SU-DHL-6 (cell line): ENCODE data around the gene SSTR5.

ENCODE experiments used
- H2AFZ ChIP-seq: fragments of 200-600 bp; sonication (generic); 2 replicates; pipeline ENCODE4 v1.6.1; 2014; ENCODE audit warnings: low read depth, mild to moderate bottlenecking, moderate library complexity, mixed read lengths, antibody characterized with exemption, low read length; ENCODE audit not compliant: severe bottlenecking
- H3F3A ChIP-seq: fragments of 200-600 bp; shearing (Covaris generic); 2 replicates; pipeline ENCODE4 v1.6.0; 2016; ENCODE audit warnings: antibody characterized with exemption, mild to moderate bottlenecking; ENCODE audit not compliant: insufficient read depth
- H3K27ac ChIP-seq: fragments of 200-600 bp; sonication (generic); 2 replicates; pipeline ENCODE4 v1.5.1; 2016; ENCODE audit warnings: low read depth, mild to moderate bottlenecking, low read length, moderate library complexity, mixed read lengths
- H3K27me3 ChIP-seq: fragments of 200-600 bp; sonication (generic), shearing (Covaris generic); 2 replicates; pipeline ENCODE4 v1.6.0; 2014; ENCODE audit warnings: mild to moderate bottlenecking, low read length
- H3K36me3 ChIP-seq: fragments of 200-600 bp; sonication (generic); 2 replicates; pipeline ENCODE4 v1.6.1; 2014; ENCODE audit warnings: mild to moderate bottlenecking, low read length, mixed read lengths
- H3K4me2 ChIP-seq: fragments of 300-600, 200-600 bp; shearing (Covaris generic), sonication (generic); 2 replicates; pipeline ENCODE4 v1.6.0; 2014; ENCODE audit warnings: low read length, low read depth, mild to moderate bottlenecking; ENCODE audit not compliant: poor library complexity, severe bottlenecking
- H3K4me3 ChIP-seq: fragments of 200-600 bp; sonication (generic); 2 replicates; pipeline ENCODE4 v1.5.1; 2014; ENCODE audit warnings: antibody characterized with exemption, low read length, mild to moderate bottlenecking, mixed read lengths; ENCODE audit not compliant: insufficient read depth, poor library complexity, severe bottlenecking
- H3K79me2 ChIP-seq: fragments of 200-600 bp; sonication (generic); 2 replicates; pipeline ENCODE4 v1.6.1; 2014; ENCODE audit warnings: mild to moderate bottlenecking, low read length, moderate library complexity; ENCODE audit not compliant: insufficient read depth
- H3K9ac ChIP-seq: fragments of 200-600 bp; sonication (generic); 2 replicates; pipeline ENCODE4 v1.7.0; 2014; ENCODE audit warnings: mild to moderate bottlenecking, low read length
- H3K9me2 ChIP-seq: fragments of 200-600 bp; sonication (generic); replicated peaks from 2 replicates; pipeline ENCODE4 v1.6.1; 2014; ENCODE audit warnings: low read length; ENCODE audit not compliant: insufficient read depth
- H3K9me3 ChIP-seq: fragments of 200-600 bp; sonication (generic); 2 replicates; pipeline ENCODE4 v1.6.1; 2014; ENCODE audit warnings: low read length, mixed read lengths; ENCODE audit not compliant: insufficient read depth
- H4K20me1 ChIP-seq: fragments of 200-600 bp; sonication (generic); 2 replicates; pipeline ENCODE4 v1.6.1; 2014; ENCODE audit warnings: low read depth, mild to moderate bottlenecking, antibody characterized with exemption, low read length, moderate library complexity, mixed read lengths
- CTCF ChIP-seq: fragments of 200-600 bp; sonication (generic); IDR thresholded peaks from one replicate; pipeline ENCODE4 v1.5.1; 2017; ENCODE audit warnings: antibody characterized with exemption, mild to moderate bottlenecking, low read length, moderate library complexity; ENCODE audit not compliant: insufficient read depth, poor library complexity, severe bottlenecking
- EZH2phosphoT487 ChIP-seq: fragments of 200-600 bp; sonication (generic), shearing (Covaris generic); conservative IDR thresholded peaks from 2 replicates; pipeline ENCODE4 v1.6.1; 2018; ENCODE audit warnings: mild to moderate bottlenecking, antibody characterized with exemption, low read length, moderate library complexity, mixed read lengths

The SSTR5 gene

GRCh38 chr16:1100084-1100800 lies 27.7 kb downstream of the SSTR5 start:
- no peaks in the 10 kb centered on the region for H3K79me2 ChIP-seq
- no peak overlapping the region for H3K9ac ChIP-seq
- no peak overlapping the region for H3K27ac ChIP-seq
- TF ChIP-seq CTCF (no peak), EZH2phosphoT487 (no peak)
- no peaks in the 10 kb centered on the region for H4K20me1 ChIP-seq
- no peak overlapping the region for H2AFZ ChIP-seq
- H3K9me3 ChIP-seq: no peaks in the 10 kb centered on the region
- H3K9me2 ChIP-seq: no peaks in the 10 kb centered on the region
- no peaks in the 10 kb centered on the region for H3K36me3 ChIP-seq
- no peak overlapping the region for H3K4me3 ChIP-seq
- H3K27me3 ChIP-seq: no peaks in the 10 kb centered on the region
- H3F3A ChIP-seq: no peaks in the 10 kb centered on the region
- no peak overlapping the region for H3K4me2 ChIP-seq

- no peaks in the 10 kb centered on the region for H3K36me3 ChIP-seq
Observed at GRCh38 chr16:1101133-1101532, 28.6 kb downstream of the SSTR5 start.

GRCh38 chr16:1101573-1102332 lies 29.2 kb downstream of the SSTR5 start:
- Histone ChIP-seq H3F3A (no peaks in the 10 kb centered on the region), H3K4me3 (no peak overlapping the region), H3K9ac (no peak overlapping the region), H3K79me2 (no peaks in the 10 kb centered on the region), H3K27ac (no peak overlapping the region), H3K27me3 (no peaks in the 10 kb centered on the region), H3K4me2 (no peak overlapping the region), H3K9me2 (no peaks in the 10 kb centered on the region), H3K9me3 (no peaks in the 10 kb centered on the region), H3K36me3 (no peaks in the 10 kb centered on the region), H4K20me1 (no peaks in the 10 kb centered on the region), H2AFZ (no peak overlapping the region)
- TF ChIP-seq CTCF (no peak), EZH2phosphoT487 (no peak)

More at GRCh38 chr16:1101133-1101532, 28.6 kb downstream of the SSTR5 start:
- H3K9me3 ChIP-seq: no peaks in the 10 kb centered on the region
- H3K79me2 ChIP-seq: no peaks in the 10 kb centered on the region
- H4K20me1 ChIP-seq: no peaks in the 10 kb centered on the region
- H3K4me2 ChIP-seq: no peak overlapping the region
- no peak overlapping the region for H3K9ac ChIP-seq
- H3K4me3 ChIP-seq: no peak overlapping the region
- no peaks in the 10 kb centered on the region for H3K27me3 ChIP-seq
- no peak overlapping the region for H2AFZ ChIP-seq
- TF ChIP-seq CTCF (no peak), EZH2phosphoT487 (no peak)
- no peaks in the 10 kb centered on the region for H3F3A ChIP-seq
- H3K9me2 ChIP-seq: no peaks in the 10 kb centered on the region
- H3K27ac ChIP-seq: no peak overlapping the region
